ENCODE results near the gene DDX5. TPM values are rescaled to one million over a fixed set of nuclear protein-coding genes. Genes with fewer than 3 reads are reported as not detected.
A peak's percentile ranks its signal among the peaks of the same experiment; 100 is the strongest.

Gene DDX5
- 262 TPM for total RNA-seq
- long read RNA-seq, transcript DDX5-201 (13 exons, 2,554 nt) = major isoform, 366 of 433 reads
- long read RNA-seq, transcript DDX5-215 (12 exons, 3,558 nt) = minor isoform, 19 of 433 reads
- long read RNA-seq, partial matches to known transcripts = 25 of 433 reads
- long read RNA-seq, other reads (novel, unspliced or antisense) = 20 of 433 reads

- DNase-seq = peak; percentile 98
- ATAC-seq (ENCODE audit: poor library complexity) = peak; percentile 86
- intact Hi-C loops (cut with DNase I) = no loop called here
Measured at GRCh38 chr17:64506201-64506575, at the start of gene DDX5. Gene DDX5 (minus strand): TSS chr17:64506289. CDS start chr17:64506119, 170 bp downstream.

GRCh38 chr17:64555281-64555680, 49.2 kb upstream of the DDX5 start:
- ATAC-seq (ENCODE audit: poor library complexity) (no peak), DNase-seq (no peak)
- intact Hi-C loops (cut with DNase I) = no loop called here

- intact Hi-C loops (cut with DNase I) = no loop called here
- DNase-seq (no peak), ATAC-seq (ENCODE audit: poor library complexity) (no peak)
Measured at GRCh38 chr17:64554028-64554637, 48.0 kb upstream of the DDX5 start.

- ATAC-seq (ENCODE audit: poor library complexity) = no peak
- intact Hi-C loops (cut with DNase I) = no loop called here
- DNase-seq = no peak
Measured at GRCh38 chr17:64551461-64551860, 45.4 kb upstream of the DDX5 start.

GRCh38 chr17:64547319-64547718, 41.2 kb upstream of the DDX5 start:
- DNase-seq (no peak), ATAC-seq (ENCODE audit: poor library complexity) (no peak)
- intact Hi-C loops (cut with DNase I) = no loop called here

GRCh38 chr17:64546716-64547115, 40.6 kb upstream of the DDX5 start:
- ATAC-seq (ENCODE audit: poor library complexity) (no peak), DNase-seq (no peak)
- intact Hi-C loops (cut with DNase I) = no loop called here

GRCh38 chr17:64544742-64545141, 38.7 kb upstream of the DDX5 start:
- DNase-seq (no peak), ATAC-seq (ENCODE audit: poor library complexity) (no peak)
- intact Hi-C loops (cut with DNase I) = no loop called here

GRCh38 chr17:64540118-64540776, 34.2 kb upstream of the DDX5 start:
- no peak for ATAC-seq (ENCODE audit: poor library complexity)
- intact Hi-C loops (cut with DNase I) = no loop called here
- no peak for DNase-seq

- ATAC-seq (ENCODE audit: poor library complexity) = peak; percentile 31
- DNase-seq = no peak
- intact Hi-C loops (cut with DNase I) = no loop called here
Measured at GRCh38 chr17:64538508-64539130, 32.5 kb upstream of the DDX5 start.

GRCh38 chr17:64537488-64537887, 31.4 kb upstream of the DDX5 start:
- no peak for ATAC-seq (ENCODE audit: poor library complexity)
- DNase-seq = no peak
- intact Hi-C loops (cut with DNase I) = no loop called here

- DNase-seq = no peak
- intact Hi-C loops (cut with DNase I) = no loop called here
- no peak for ATAC-seq (ENCODE audit: poor library complexity)
Measured at GRCh38 chr17:64536913-64537312, 30.8 kb upstream of the DDX5 start.

- intact Hi-C loops (cut with DNase I) = no loop called here
- ATAC-seq (ENCODE audit: poor library complexity) (no peak), DNase-seq (no peak)
Measured at GRCh38 chr17:64535357-64535756, 29.3 kb upstream of the DDX5 start.

- DNase-seq = no peak
- intact Hi-C loops (cut with DNase I) = no loop called here
- no peak for ATAC-seq (ENCODE audit: poor library complexity)
Measured at GRCh38 chr17:64534187-64534586, 28.1 kb upstream of the DDX5 start.

- DNase-seq = no peak
- intact Hi-C loops (cut with DNase I) = no loop called here
- no peak for ATAC-seq (ENCODE audit: poor library complexity)
Measured at GRCh38 chr17:64533784-64534183, 27.7 kb upstream of the DDX5 start.

GRCh38 chr17:64532409-64532808, 26.3 kb upstream of the DDX5 start:
- ATAC-seq (ENCODE audit: poor library complexity) (peak; percentile 55), DNase-seq (no peak)
- intact Hi-C loops (cut with DNase I) = no loop called here

- ATAC-seq (ENCODE audit: poor library complexity) (peak; percentile 18), DNase-seq (no peak)
- intact Hi-C loops (cut with DNase I) = no loop called here
Measured at GRCh38 chr17:64531955-64532371, 25.9 kb upstream of the DDX5 start.

GRCh38 chr17:64529221-64529620, 23.1 kb upstream of the DDX5 start:
- ATAC-seq (ENCODE audit: poor library complexity) (no peak), DNase-seq (no peak)
- intact Hi-C loops (cut with DNase I) = no loop called here

GRCh38 chr17:64527914-64528313, 21.8 kb upstream of the DDX5 start:
- intact Hi-C loops (cut with DNase I) = no loop called here
- DNase-seq = no peak
- ATAC-seq (ENCODE audit: poor library complexity) = no peak

GRCh38 chr17:64520359-64520758, 14.3 kb upstream of the DDX5 start:
- DNase-seq (no peak), ATAC-seq (ENCODE audit: poor library complexity) (no peak)
- intact Hi-C loops (cut with DNase I) = no loop called here

- no peak for DNase-seq
- intact Hi-C loops (cut with DNase I) = no loop called here
- ATAC-seq (ENCODE audit: poor library complexity) = no peak
Measured at GRCh38 chr17:64519601-64520000, 13.5 kb upstream of the DDX5 start.
